B cell (primary cell): Measurements from ENCODE around the gene SYTL2. TPM values are rescaled to one million over a fixed set of nuclear protein-coding genes. Genes with fewer than 3 reads are reported as not detected.

Source experiments
- ATAC-seq: fragments of 200-7000 bp; cut with Tn5 transposase; one replicate; pipeline ENCODE4 v1.10.0; 2021; ENCODE audit warnings: low read depth, mild to moderate bottlenecking, moderate number of reproducible peaks, moderate library complexity
- CTCF ChIA-PET: fragments of 350-600 bp; sonication (Branson Sonifier 250); formaldehyde crosslinking; loops from one replicate; lab custom pipeline; 2021; ENCODE audit warnings: antibody characterized with exemption, inconsistent platforms; lab: Charles Lee
- POLR2A ChIA-PET: fragments of 350-600 bp; sonication (Branson Sonifier 250); formaldehyde crosslinking; loops from one replicate; lab custom pipeline; 2021; ENCODE audit warnings: antibody characterized with exemption; lab: Charles Lee
- DNase-seq: peaks from one replicate; pipeline ENCODE4 v3.0.0; 2013
- H2AFZ ChIP-seq: 2 replicates; pipeline ENCODE4 v1.6.1; 2012; ENCODE audit warnings: mild to moderate bottlenecking, low read depth, low read length; ENCODE audit not compliant: insufficient read depth, poor library complexity, severe bottlenecking
- H3K27ac ChIP-seq, 2 donors: 1 replicate in 1 of 2; 2 replicates in 1 of 2; pipeline ENCODE4 v1.5.1; 2012 to 2013; ENCODE audit warnings: low read length in 2 of 2, mild to moderate bottlenecking in 2 of 2, moderate library complexity in 1 of 2
- H3K27me3 ChIP-seq, 4 experiments: fragments of 200-600 bp in 1 of 4; sonication (generic) in 1 of 4; replicated peaks in 1 of 4; 1 replicate in 2 of 4; 2 replicates in 2 of 4; pipeline versions ENCODE4 v1.6.1 to v1.7.0; 2013 to 2016; ENCODE audit warnings: low read length in 3 of 4, mild to moderate bottlenecking in 2 of 4, mixed read lengths in 1 of 4, moderate library complexity in 1 of 4; ENCODE audit not compliant: insufficient read depth in 4 of 4, control insufficient read depth in 3 of 4; ENCODE audit errors: control extremely low read depth in 1 of 4
- H3K36me3 ChIP-seq, 2 experiments: replicated peaks in 1 of 2; 1 replicate in 1 of 2; 2 replicates in 1 of 2; pipeline versions ENCODE4 v1.6.1 to v1.7.1; 2013; ENCODE audit warnings: low read length in 1 of 2; ENCODE audit not compliant: insufficient read depth in 2 of 2, control insufficient read depth in 1 of 2; ENCODE audit errors: control extremely low read depth in 1 of 2, extremely low read depth in 1 of 2
- H3K4me1 ChIP-seq, 2 donors: fragments of 200-600 bp in 1 of 2; sonication (generic) in 1 of 2; 1 replicate in 1 of 2; 2 replicates in 1 of 2; pipeline versions ENCODE4 v1.5.1 to v1.6.1; 2013 to 2017; ENCODE audit warnings: low read length in 2 of 2; ENCODE audit not compliant: control insufficient read depth in 2 of 2, insufficient read depth in 2 of 2
- H3K4me2 ChIP-seq: replicated peaks from 2 replicates; pipeline ENCODE3; 2012; ENCODE audit warnings: mild to moderate bottlenecking, low read depth, low read length; ENCODE audit not compliant: poor library complexity, severe bottlenecking
- H3K4me3 ChIP-seq, 5 experiments: fragments of 200-600 bp in 1 of 5; sonication (generic) in 1 of 5; 1 replicate in 3 of 5; 2 replicates in 2 of 5; pipeline versions ENCODE4 v1.5.1 to v1.7.0; 2011 to 2016; ENCODE audit warnings: low read length in 4 of 5, mild to moderate bottlenecking in 4 of 5, low read depth in 2 of 5, control low read depth in 1 of 5, moderate library complexity in 1 of 5; ENCODE audit not compliant: insufficient read depth in 1 of 5; ENCODE audit errors: control extremely low read depth in 1 of 5, extremely low read depth in 1 of 5
- H3K79me2 ChIP-seq: fragments of 200-600 bp; sonication (generic); one replicate; pipeline ENCODE4 v1.6.0; 2016; ENCODE audit warnings: low read length; ENCODE audit not compliant: control insufficient read depth, insufficient read depth
- H3K9ac ChIP-seq: fragments of 200-600 bp; sonication (generic); 2 replicates; pipeline ENCODE4 v1.6.1; 2017; ENCODE audit warnings: mild to moderate bottlenecking, low read length, moderate library complexity
- H3K9me3 ChIP-seq, 3 donors: one replicate each; pipeline versions ENCODE4 v1.6.1 to v1.7.1; 2013; ENCODE audit warnings: low read length in 2 of 3; ENCODE audit not compliant: control insufficient read depth in 2 of 3, insufficient read depth in 1 of 3; ENCODE audit errors: control extremely low read depth in 1 of 3
- H4K20me1 ChIP-seq: 2 replicates; pipeline ENCODE4 v1.6.0; 2012; ENCODE audit warnings: mild to moderate bottlenecking, low read length; ENCODE audit not compliant: insufficient read depth, control insufficient read depth, poor library complexity, severe bottlenecking
- H3K27ac Mint-ChIP-seq: one replicate; pipeline ENCODE4 v1.8.0; 2021; ENCODE audit warnings: mixed read lengths
- H3K27me3 Mint-ChIP-seq: one replicate; pipeline ENCODE4 v1.8.0; 2021; ENCODE audit warnings: mixed read lengths
- H3K4me1 Mint-ChIP-seq: one replicate; pipeline ENCODE4 v1.8.0; 2021; ENCODE audit warnings: mixed read lengths
- H3K4me3 Mint-ChIP-seq: one replicate; pipeline ENCODE4 v1.8.0; 2021; ENCODE audit warnings: mixed read lengths
- H3K9me3 Mint-ChIP-seq: one replicate; pipeline ENCODE4 v1.8.0; 2022; ENCODE audit warnings: mixed read lengths; ENCODE audit not compliant: insufficient read depth
- CTCF ChIP-seq: fragments of 200-600 bp; IDR thresholded peaks from one replicate; pipeline ENCODE4 v1.8.0; 2022; ENCODE audit warnings: antibody characterized with exemption, mild to moderate bottlenecking
- EZH2 ChIP-seq: IDR thresholded peaks from 2 replicates; pipeline ENCODE4 v1.6.1; 2012; ENCODE audit warnings: borderline replicate concordance, low read depth, mild to moderate bottlenecking, moderate library complexity, low read length; ENCODE audit not compliant: insufficient read depth, poor library complexity, severe bottlenecking
- WGBS: methylation state at CpG from one replicate; pipeline ENCODE4 v1.1.5; 2013; ENCODE audit warnings: missing lambda C conversion rate; ENCODE audit not compliant: insufficient coverage; 5-methylcytosine and 5-hydroxymethylcytosine counted together
- intact Hi-C: fragments of 100-400 bp; cut with micrococcal nuclease; formaldehyde crosslinking; loops from one replicate; pipeline ENCODE4 v1.10.0; 2022
- polyA plus RNA-seq: library from polyadenylated mRNA; depleted of rRNA; stranded (reverse); fragments of >200 nt; gene quantifications from 2 replicates; pipeline ENCODE4 v1.2.3, GENCODE V29; 2012
- total RNA-seq, 2 donors: library from RNA; stranded (reverse); fragments of 120-200 nt in 1 of 2; gene quantifications; 1 replicate in 1 of 2; 2 replicates in 1 of 2; pipeline versions ENCODE4 v1.2.3 to v1.2.4, GENCODE V29; 2013 to 2022

The SYTL2 gene
- total and polyA plus RNA-seq, 2 donors (not counting 1 experiment from before 2014, with no cell fraction given): 0.86 to 2.9 TPM

GRCh38 chr11:85857098-85857497 lies 46.2 kb upstream of the SYTL2 start:
- no peak overlapping the region for H3K9ac ChIP-seq
- no peak overlapping the region for H3K4me2 ChIP-seq
- no peaks in the 10 kb centered on the region for H3K36me3 ChIP-seq
- no peak overlapping the region for H3K27ac ChIP-seq
- TF ChIP-seq EZH2: no peak
- TF ChIP-seq CTCF: no peak
- H4K20me1 ChIP-seq: no peaks in the 10 kb centered on the region
- Mint-ChIP-seq H3K27me3 (peaks cover 11% of the 10 kb centered on the region), H3K4me3 (no peak overlapping the region), H3K9me3 (no peaks in the 10 kb centered on the region), H3K4me1 (peaks cover 12% of the 10 kb centered on the region), H3K27ac (no peak overlapping the region)
- CTCF ChIA-PET: no interaction called here
- ATAC-seq (no peak), DNase-seq (no peak)
- POLR2A ChIA-PET: interaction anchor here (0.5 kb wide), 1 partner anchor 1890 kb away, joined by 3 read pairs; no protein-coding TSS in a partner anchor
- no peaks in the 10 kb centered on the region for H3K79me2 ChIP-seq
- H3K4me3 ChIP-seq: no peak overlapping the region
- whole genome bisulfite sequencing: 97% methylated on average over 10 of the region's 10 CpGs
- H3K9me3 ChIP-seq: no peaks in the 10 kb centered on the region
- intact Hi-C loops: loop anchor here (10.0 kb wide), 1 partner anchor 338 kb away; no protein-coding TSS in a partner anchor
- H2AFZ ChIP-seq: no peak overlapping the region
- H3K27me3 ChIP-seq: no peaks in the 10 kb centered on the region
- peaks cover 3 to 11% of the 10 kb centered on the region in 2 donors for H3K4me1 ChIP-seq

GRCh38 chr11:85855341-85855656 lies 44.4 kb upstream of the SYTL2 start, which contains the start of gene CCDC83:
Gene CCDC83, plus strand, starts transcription at chr11:85855383. Its CDS starts 9,741 bp downstream, at chr11:85865124.
- peak within 1 kb of the TSS; percentile 81 for H3K4me2 ChIP-seq
- H3K4me3 ChIP-seq: peak within 1 kb of the TSS; percentile 51 to 74 (median 69)
- H3K27ac ChIP-seq: peak within 1 kb of the TSS; percentile 20 to 77
- no peaks in the 10 kb centered on the region for H3K79me2 ChIP-seq
- peak within 1 kb of the TSS; percentile 73 for H3K9ac ChIP-seq
- CTCF ChIA-PET: interaction anchor here (0.7 to 2.7 kb wide), 39 partner anchors 9 to 967 kb away, joined by 3 to 23 read pairs (median 4); partner anchors contain the start of genes DLG2, HIKESHI, PICALM and TMEM126B
- peak within 1 kb of the TSS; percentile 89 for H3K4me3 Mint-ChIP-seq
- no peaks in the 10 kb centered on the region for H3K27me3 ChIP-seq
- POLR2A ChIA-PET: no interaction called here
- H3K36me3 ChIP-seq: no peaks in the 10 kb centered on the region
- peaks cover 3 to 11% of the 10 kb centered on the region in 2 donors for H3K4me1 ChIP-seq
- H3K9me3 ChIP-seq: no peaks in the 10 kb centered on the region
- TF ChIP-seq CTCF: no peak
- no peak for TF ChIP-seq EZH2
- peaks cover 11% of the 10 kb centered on the region for H3K27me3 Mint-ChIP-seq
- H4K20me1 ChIP-seq: no peaks in the 10 kb centered on the region
- peak within 1 kb of the TSS; percentile 84 for H3K27ac Mint-ChIP-seq
- 50% methylated on average over 8 of the region's 13 CpGs for WGBS
- peaks cover 12% of the 10 kb centered on the region for H3K4me1 Mint-ChIP-seq
- DNase-seq: no peak
- H2AFZ ChIP-seq: peak within 1 kb of the TSS; percentile 93
- intact Hi-C loops: loop anchor here (1.0 to 10.0 kb wide), 6 partner anchors 44 to 601 kb away; partner anchors contain the start of genes CREBZF and SYTL2
- H3K9me3 Mint-ChIP-seq: no peaks in the 10 kb centered on the region
- ATAC-seq: no peak
